Stimulated activated CD8-positive, alpha-beta memory T cell treated with anti-CD3 and anti-CD28 coated beads, Interleukin-4, amount 100 ng/mL, for 4 hours (primary cell): ENCODE results near the gene PAGR1.
"Not testable (repeated sequence)": the region's sequence is repeated elsewhere in the genome, so short reads cannot be mapped to it uniquely, and the experiment has no call there.

ENCODE experiments used
- DNase-seq, 2 donors: peaks; one replicate each; pipeline ENCODE4 v3.0.0-alpha.2; 2020; ENCODE audit warnings: low read depth in 2 of 2, low spot score in 1 of 2

PAGR1 gene

GRCh38 chr16:29862383-29862883, 46.5 kb downstream of the PAGR1 start:
- no peak for DNase-seq

GRCh38 chr16:29862884-29863668, 47.1 kb downstream of the PAGR1 start, which contains the start of gene CDIPT:
CDIPT (minus strand) TSS chr16:29863226; CDS start chr16:29862857, 369 bp downstream.
- DNase-seq = peak; percentile 84

GRCh38 chr16:29863669-29863984, 47.7 kb downstream of the PAGR1 start:
- no peak for DNase-seq

- DNase-seq = no peak
These were observed 48.3 kb downstream of the PAGR1 start for GRCh38 chr16:29864205-29864604.

GRCh38 chr16:29868396-29869009, 52.6 kb downstream of the PAGR1 start:
- no peak for DNase-seq

GRCh38 chr16:29869067-29869466, 53.1 kb downstream of the PAGR1 start:
- not testable (repeated sequence) for DNase-seq
